ENCODE data around the gene FGR. TPM values are rescaled to one million over a fixed set of nuclear protein-coding genes. Genes with fewer than 3 reads are reported as not detected.
A peak's percentile ranks its signal among the peaks of the same experiment; 100 is the strongest.

Gene FGR
- total and polyA plus RNA-seq, 8 donors: 3.1 to 126 (median 4.7) TPM

GRCh38 chr1:27563591-27564471, 71.2 kb downstream of the FGR start:
- H3K4me3 ChIP-seq: no peak overlapping the region
- intact Hi-C loops (cut with DNase I): no loop called here
- peak in 2 of 4 donors; percentile 82 to 86 for DNase-seq

GRCh38 chr1:27563341-27563590, 71.7 kb downstream of the FGR start:
- H3K27ac ChIP-seq: peak overlapping the region; percentile 71 to 74
- H3K27me3 ChIP-seq: no peaks in the 10 kb centered on the region
- H3K4me3 ChIP-seq: no peak overlapping the region
- peaks cover 0 to under 1% of the 10 kb centered on the region in 2 donors for H3K36me3 ChIP-seq
- no peak for DNase-seq
- intact Hi-C loops (cut with DNase I): no loop called here
- no peak for ATAC-seq
- H3K4me1 ChIP-seq: peaks cover 60 to 68% of the 10 kb centered on the region in 2 donors
- H3K9me3 ChIP-seq: no peaks in the 10 kb centered on the region
- no peak for TF ChIP-seq CTCF (IDR thresholded peaks at IDR 0.05)

More at GRCh38 chr1:27563591-27564471, 71.2 kb downstream of the FGR start:
- ATAC-seq: peak; percentile 58
- no peak for TF ChIP-seq CTCF (IDR thresholded peaks at IDR 0.05)
- H3K9me3 ChIP-seq: no peaks in the 10 kb centered on the region
- H3K36me3 ChIP-seq: no peaks in the 10 kb centered on the region
- H3K27me3 ChIP-seq: no peaks in the 10 kb centered on the region
- peaks cover 60 to 73% of the 10 kb centered on the region in 2 donors for H3K4me1 ChIP-seq
- peak overlapping the region; percentile 71 to 74 for H3K27ac ChIP-seq

GRCh38 chr1:27562534-27563340, 72.2 kb downstream of the FGR start:
- H3K27ac ChIP-seq: peak overlapping the region; percentile 30 to 55
- ATAC-seq: no peak
- H3K9me3 ChIP-seq: no peaks in the 10 kb centered on the region
- intact Hi-C loops (cut with DNase I): no loop called here
- H3K4me1 ChIP-seq: peaks cover 60 to 68% of the 10 kb centered on the region in 2 donors
- H3K36me3 ChIP-seq: peaks cover 0 to 5% of the 10 kb centered on the region in 2 donors
- no peak for DNase-seq
- TF ChIP-seq CTCF (IDR thresholded peaks at IDR 0.05): no peak
- no peaks in the 10 kb centered on the region for H3K27me3 ChIP-seq
- H3K4me3 ChIP-seq: no peak overlapping the region

Other genes with a start within 250 kb of the FGR start
- under 1 TPM; 0.16 to 0.29 TPM for gene GPR3, start 242.6 kb downstream of the FGR start, total RNA-seq
- 1 to 10 TPM in 4 of 6 donors, under 1 TPM in 2; 0.58 to 1.7 (median 1.2) TPM for gene GPR3, start 242.6 kb downstream of the FGR start, polyA plus RNA-seq (ENCODE audit: insufficient read length in 6 of 6)
- gene WASF2, start 145.0 kb downstream of the FGR start, total RNA-seq: 100 to 1,000 TPM; 108 to 138 TPM
- gene WASF2, start 145.0 kb downstream of the FGR start, polyA plus RNA-seq (ENCODE audit: insufficient read length in 6 of 6): 100 to 1,000 TPM; 110 to 147 (median 136) TPM
- gene AHDC1, start 31.0 kb downstream of the FGR start, total RNA-seq: 10 to 100 TPM; 35.5 to 38.0 TPM
- 10 to 100 TPM; 32.2 to 48.8 (median 41.9) TPM for gene AHDC1, start 31.0 kb downstream of the FGR start, polyA plus RNA-seq (ENCODE audit: insufficient read length in 6 of 6)
- 100 to 1,000 TPM; 170 to 341 TPM for gene IFI6, start 37.0 kb upstream of the FGR start, total RNA-seq
- 10 to 100 TPM; 27.4 to 30.1 (median 28.6) TPM for gene IFI6, start 37.0 kb upstream of the FGR start, polyA plus RNA-seq (ENCODE audit: insufficient read length in 6 of 6)
- 10 to 100 TPM; 16.1 to 19.3 TPM for gene FAM76A, start 90.8 kb upstream of the FGR start, total RNA-seq
- gene FAM76A, start 90.8 kb upstream of the FGR start, polyA plus RNA-seq (ENCODE audit: insufficient read length in 6 of 6): 10 to 100 TPM; 13.8 to 19.7 (median 15.6) TPM
- 10 to 100 TPM; 79.3 TPM for gene STX12, start 138.0 kb upstream of the FGR start, total RNA-seq
- gene STX12, start 138.0 kb upstream of the FGR start, polyA plus RNA-seq (ENCODE audit: insufficient read length in 6 of 6): 10 to 100 TPM; 49.5 to 61.3 (median 54.4) TPM
- gene PPP1R8, start 195.6 kb upstream of the FGR start, total RNA-seq: 10 to 100 TPM; 31.1 to 34.4 TPM
- gene PPP1R8, start 195.6 kb upstream of the FGR start, polyA plus RNA-seq (ENCODE audit: insufficient read length in 6 of 6): 10 to 100 TPM; 47.0 to 56.3 (median 49.5) TPM
- 100 to 1,000 TPM in 1 of 2 donors, 10 to 100 TPM in 1; 33.7 to 110 TPM for gene THEMIS2, start 237.4 kb upstream of the FGR start, total RNA-seq
- gene THEMIS2, start 237.4 kb upstream of the FGR start, polyA plus RNA-seq (ENCODE audit: insufficient read length in 6 of 6): 1 to 10 TPM; 5.7 to 8.0 (median 6.5) TPM